Karpas-422 (cell line): Measurements from ENCODE around the gene RFX2. TPM values are rescaled to one million over a fixed set of nuclear protein-coding genes. Genes with fewer than 3 reads are reported as not detected.

ENCODE experiments used
- DNase-seq: peaks from one replicate; pipeline ENCODE4 v3.0.0-alpha.2; 2015
- H2AFZ ChIP-seq: fragments of 200-600 bp; sonication (generic); 2 replicates; pipeline ENCODE4 v1.6.1; 2014; ENCODE audit warnings: antibody characterized with exemption, low read length, mixed read lengths
- H3K27ac ChIP-seq: fragments of 200-600 bp; sonication (generic); 2 replicates; pipeline ENCODE4 v1.5.1; 2014; ENCODE audit warnings: mild to moderate bottlenecking, low read length, moderate library complexity
- H3K27me3 ChIP-seq: fragments of 200-600 bp; sonication (generic); 2 replicates; pipeline ENCODE4 v1.6.1; 2014; ENCODE audit warnings: low read length, mixed read lengths
- H3K36me3 ChIP-seq: fragments of 200-600 bp; sonication (generic); 2 replicates; pipeline ENCODE4 v1.6.1; 2014; ENCODE audit warnings: low read length, mixed read lengths; ENCODE audit not compliant: insufficient read depth
- H3K4me1 ChIP-seq: fragments of 200-600 bp; sonication (generic); 2 replicates; pipeline ENCODE4 v1.6.1; 2014; ENCODE audit warnings: mild to moderate bottlenecking, low read length, mixed read lengths
- H3K4me2 ChIP-seq: fragments of 200-600 bp; sonication (generic); 2 replicates; pipeline ENCODE4 v1.6.1; 2014; ENCODE audit warnings: low read length, low read depth, mild to moderate bottlenecking; ENCODE audit not compliant: poor library complexity, severe bottlenecking
- H3K4me3 ChIP-seq: fragments of 200-600 bp; sonication (generic); 2 replicates; pipeline ENCODE4 v1.5.1; 2014; ENCODE audit warnings: mild to moderate bottlenecking, antibody characterized with exemption, low read length, mixed read lengths
- H3K79me2 ChIP-seq: fragments of 200-600 bp; sonication (generic); 2 replicates; pipeline ENCODE4 v1.6.1; 2014; ENCODE audit warnings: mild to moderate bottlenecking, low read length, mixed read lengths
- H3K9ac ChIP-seq: fragments of 200-600 bp; sonication (generic); 2 replicates; pipeline ENCODE4 v1.6.0; 2014; ENCODE audit warnings: low read length
- H3K9me2 ChIP-seq: fragments of 200-600 bp; sonication (generic), shearing (Covaris generic); replicated peaks from 2 replicates; pipeline ENCODE4 v1.6.0; 2014; ENCODE audit warnings: mild to moderate bottlenecking, low read length, moderate library complexity; ENCODE audit not compliant: insufficient read depth
- H3K9me3 ChIP-seq: fragments of 300-700, 200-600 bp; sonication (generic); 2 replicates; pipeline ENCODE4 v1.6.1; 2014; ENCODE audit warnings: low read length, mixed read lengths
- H4K20me1 ChIP-seq: fragments of 200-600 bp; sonication (generic); 2 replicates; pipeline ENCODE4 v1.6.1; 2014; ENCODE audit warnings: mild to moderate bottlenecking, antibody characterized with exemption, low read length, low read depth; ENCODE audit not compliant: insufficient read depth
- total RNA-seq: library from RNA; depleted of rRNA; stranded (reverse); fragments of >200 nt; shearing (Covaris generic); gene quantifications from 2 replicates; pipeline ENCODE4 v1.2.3, GENCODE V29; 2014; ENCODE audit warnings: low replicate concordance

Gene RFX2
- total RNA-seq, 1 experiment from 2014 or later = 6.4 TPM

DNA sequence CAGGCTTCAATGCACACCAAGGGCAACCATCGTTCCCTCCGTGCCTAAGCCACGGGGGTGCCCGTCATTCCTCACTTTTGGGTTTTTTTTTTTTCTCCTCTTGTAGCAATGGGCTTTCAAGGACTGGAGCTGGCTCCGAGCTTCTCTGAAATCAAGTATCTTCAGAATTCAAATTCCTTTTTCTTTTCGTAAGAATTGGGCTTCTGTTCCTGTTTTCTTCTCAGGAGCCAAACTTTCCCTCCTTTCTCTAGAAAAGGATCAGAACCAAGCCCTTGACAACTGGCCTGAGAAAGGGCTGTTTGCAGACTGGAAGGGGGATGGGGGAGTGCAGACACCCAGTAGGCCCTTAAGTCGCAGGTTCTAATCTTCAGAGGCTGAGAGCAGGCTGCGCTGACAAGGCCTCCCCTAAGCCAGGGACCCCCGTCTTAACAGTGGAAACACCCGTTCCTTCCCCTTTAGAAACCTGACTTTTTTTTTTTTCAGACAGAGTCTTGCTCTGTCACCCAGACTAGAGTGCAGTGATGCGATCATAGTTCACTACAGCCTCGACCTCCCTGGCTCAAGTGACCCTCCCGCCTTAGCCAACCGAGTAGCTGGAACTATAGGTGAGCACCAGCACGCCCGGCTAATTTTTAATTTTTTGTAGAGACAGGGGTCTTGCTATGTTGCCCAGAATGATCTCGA lies 51.6 kb downstream of the RFX2 start:
- DNase-seq = no peak
- no peak overlapping the region for H3K4me3 ChIP-seq
- no peak overlapping the region for H3K27ac ChIP-seq
- H3K9me2 ChIP-seq = no peaks in the 10 kb centered on the region
- H4K20me1 ChIP-seq = no peaks in the 10 kb centered on the region
- H3K4me1 ChIP-seq = no peaks in the 10 kb centered on the region
- no peak overlapping the region for H3K9ac ChIP-seq
- no peaks in the 10 kb centered on the region for H3K9me3 ChIP-seq
- no peaks in the 10 kb centered on the region for H3K36me3 ChIP-seq
- no peaks in the 10 kb centered on the region for H3K79me2 ChIP-seq
- no peak overlapping the region for H3K4me2 ChIP-seq
- H3K27me3 ChIP-seq = no peaks in the 10 kb centered on the region
- no peak overlapping the region for H2AFZ ChIP-seq

DNA sequence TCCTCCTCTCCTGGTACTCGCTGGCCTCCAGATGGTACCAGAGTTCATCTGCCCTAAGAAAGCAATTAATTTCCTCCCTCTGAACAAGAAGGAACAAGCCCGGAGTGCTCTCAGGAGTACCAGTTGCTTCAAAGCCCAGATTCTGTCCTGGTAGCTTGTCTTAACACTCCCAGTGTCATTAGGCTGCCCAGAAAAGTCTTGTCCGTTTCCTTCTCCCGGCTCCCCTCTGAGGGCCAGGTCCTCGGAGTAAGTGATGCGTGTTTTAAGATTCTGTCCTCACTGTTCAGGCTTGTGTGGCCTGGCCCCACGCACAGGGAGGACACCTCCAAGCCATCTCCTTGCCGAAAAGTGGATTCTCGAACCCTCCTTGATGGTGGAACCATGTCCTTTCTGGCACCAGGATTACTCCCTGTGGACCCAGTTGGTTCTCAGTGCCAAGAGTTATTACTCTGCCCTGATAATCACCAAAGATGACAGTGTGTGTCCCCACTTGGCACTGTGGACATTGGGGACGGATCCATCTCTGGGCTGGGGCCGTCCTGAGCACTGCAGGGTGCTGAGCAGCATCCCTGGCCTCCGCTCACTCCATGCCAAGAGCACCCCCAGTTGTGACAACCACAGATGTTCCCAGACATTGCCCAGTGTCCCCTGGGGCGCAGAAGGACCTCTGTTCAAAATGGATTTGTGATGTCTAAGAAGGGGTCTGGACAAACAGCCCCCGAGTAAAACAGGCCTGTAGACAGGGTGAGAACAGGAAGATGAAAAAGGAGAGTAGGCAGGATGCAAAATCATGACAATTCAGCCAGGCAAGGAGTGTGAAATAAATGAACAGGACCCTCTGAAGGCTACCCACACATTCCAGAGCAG lies 52.4 kb downstream of the RFX2 start:
- no peaks in the 10 kb centered on the region for H3K27me3 ChIP-seq
- no peak overlapping the region for H3K4me2 ChIP-seq
- H4K20me1 ChIP-seq = no peaks in the 10 kb centered on the region
- H3K9ac ChIP-seq = no peak overlapping the region
- no peaks in the 10 kb centered on the region for H3K36me3 ChIP-seq
- no peaks in the 10 kb centered on the region for H3K79me2 ChIP-seq
- no peak for DNase-seq
- no peak overlapping the region for H3K27ac ChIP-seq
- H3K4me3 ChIP-seq = no peak overlapping the region
- H3K9me3 ChIP-seq = no peaks in the 10 kb centered on the region
- H3K4me1 ChIP-seq = no peaks in the 10 kb centered on the region
- no peak overlapping the region for H2AFZ ChIP-seq
- H3K9me2 ChIP-seq = no peaks in the 10 kb centered on the region

DNA sequence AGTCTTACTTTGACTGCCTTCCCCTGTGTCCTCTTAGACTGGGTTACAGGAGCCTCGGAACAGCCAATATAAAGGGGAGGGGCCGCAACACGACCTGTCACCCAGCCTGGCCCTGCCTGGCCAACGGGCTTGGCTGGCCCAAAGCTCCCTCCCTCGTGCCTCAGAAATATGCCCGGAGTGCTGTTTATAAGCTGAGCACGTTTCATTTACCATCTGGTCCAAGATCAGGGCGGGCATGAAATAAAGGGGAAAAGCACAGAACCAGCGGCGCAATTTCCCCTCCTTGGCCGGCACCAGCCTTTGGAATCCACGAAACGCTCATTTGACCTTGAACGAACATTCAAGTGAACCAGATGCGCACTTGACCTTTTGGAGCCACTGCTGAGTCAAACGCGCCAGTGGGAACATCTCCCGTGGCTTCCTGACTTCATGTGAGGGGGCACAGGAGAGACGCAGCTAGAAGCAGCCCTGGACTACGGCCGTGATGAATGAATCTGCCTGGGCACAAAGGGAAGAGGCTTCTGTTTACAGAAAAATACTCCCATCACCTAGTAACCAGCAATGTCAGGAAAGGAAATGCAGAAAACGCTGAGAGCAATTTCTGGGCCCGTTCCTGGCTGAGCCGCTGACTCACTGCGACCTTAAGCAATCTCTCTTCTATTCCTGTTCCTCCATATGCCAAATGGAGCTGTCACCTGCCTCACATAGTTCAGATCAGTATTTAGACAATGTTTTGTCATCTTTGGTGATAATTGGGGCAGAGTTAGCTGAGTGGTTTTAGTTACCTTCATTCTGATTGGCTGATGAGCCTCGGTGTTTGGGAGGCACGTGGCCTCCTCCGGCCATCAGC lies 53.3 kb downstream of the RFX2 start:
- H3K4me3 ChIP-seq = no peak overlapping the region
- H3K4me1 ChIP-seq = no peaks in the 10 kb centered on the region
- H3K27me3 ChIP-seq = no peaks in the 10 kb centered on the region
- no peaks in the 10 kb centered on the region for H3K79me2 ChIP-seq
- no peaks in the 10 kb centered on the region for H3K36me3 ChIP-seq
- H3K9me2 ChIP-seq = no peaks in the 10 kb centered on the region
- H3K4me2 ChIP-seq = no peak overlapping the region
- no peak overlapping the region for H3K9ac ChIP-seq
- H2AFZ ChIP-seq = no peak overlapping the region
- DNase-seq = no peak
- H4K20me1 ChIP-seq = no peaks in the 10 kb centered on the region
- no peak overlapping the region for H3K27ac ChIP-seq
- no peaks in the 10 kb centered on the region for H3K9me3 ChIP-seq

DNA sequence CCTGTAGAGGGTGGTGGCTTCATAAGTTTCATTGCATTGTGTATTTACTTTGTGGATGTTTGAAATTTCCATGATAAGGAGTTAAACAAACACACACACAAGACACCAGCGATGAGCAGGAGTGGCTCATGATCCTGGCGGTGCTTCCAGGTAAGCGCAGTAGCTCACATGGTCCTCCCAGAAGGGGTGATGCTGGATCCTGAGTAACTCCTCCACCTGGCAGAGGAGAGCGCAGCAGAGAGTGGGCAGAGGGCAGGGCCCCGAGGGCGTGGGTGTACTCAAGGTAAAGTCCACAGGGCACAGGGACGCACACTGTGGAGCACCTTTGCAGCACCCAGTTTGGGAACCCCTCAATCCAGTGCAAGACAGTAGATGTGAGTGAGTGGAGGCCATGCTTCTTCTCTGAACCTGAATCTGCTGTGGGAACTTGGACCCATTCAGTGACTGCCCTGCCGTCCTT lies 54.0 kb downstream of the RFX2 start:
- Histone ChIP-seq H3K27ac (no peak overlapping the region), H4K20me1 (no peaks in the 10 kb centered on the region), H3K9ac (no peak overlapping the region), H3K27me3 (no peaks in the 10 kb centered on the region), H3K4me2 (no peak overlapping the region), H3K4me3 (no peak overlapping the region), H3K9me2 (no peaks in the 10 kb centered on the region), H2AFZ (no peak overlapping the region), H3K36me3 (no peaks in the 10 kb centered on the region), H3K9me3 (no peaks in the 10 kb centered on the region), H3K4me1 (no peaks in the 10 kb centered on the region), H3K79me2 (no peaks in the 10 kb centered on the region)
- DNase-seq = no peak

GRCh38 chr19:6055013-6055795 lies 55.1 kb downstream of the RFX2 start:
- Histone ChIP-seq H3K36me3 (no peaks in the 10 kb centered on the region), H3K4me1 (no peaks in the 10 kb centered on the region), H2AFZ (no peak overlapping the region), H3K27me3 (no peaks in the 10 kb centered on the region), H3K27ac (no peak overlapping the region), H3K79me2 (no peaks in the 10 kb centered on the region), H3K4me2 (no peak overlapping the region), H3K9me2 (no peaks in the 10 kb centered on the region), H4K20me1 (no peaks in the 10 kb centered on the region), H3K9ac (no peak overlapping the region), H3K4me3 (no peak overlapping the region), H3K9me3 (no peaks in the 10 kb centered on the region)
- no peak for DNase-seq

GRCh38 chr19:6048793-6049405 lies 61.4 kb downstream of the RFX2 start:
- Histone ChIP-seq H3K79me2 (no peaks in the 10 kb centered on the region), H4K20me1 (no peaks in the 10 kb centered on the region), H3K27me3 (no peaks in the 10 kb centered on the region), H3K36me3 (no peaks in the 10 kb centered on the region), H3K4me2 (no peak overlapping the region), H3K9me2 (no peaks in the 10 kb centered on the region), H3K9me3 (no peaks in the 10 kb centered on the region), H2AFZ (no peak overlapping the region), H3K9ac (no peak overlapping the region), H3K27ac (no peak overlapping the region), H3K4me1 (no peaks in the 10 kb centered on the region), H3K4me3 (no peak overlapping the region)
- peak; percentile 89 for DNase-seq

DNA sequence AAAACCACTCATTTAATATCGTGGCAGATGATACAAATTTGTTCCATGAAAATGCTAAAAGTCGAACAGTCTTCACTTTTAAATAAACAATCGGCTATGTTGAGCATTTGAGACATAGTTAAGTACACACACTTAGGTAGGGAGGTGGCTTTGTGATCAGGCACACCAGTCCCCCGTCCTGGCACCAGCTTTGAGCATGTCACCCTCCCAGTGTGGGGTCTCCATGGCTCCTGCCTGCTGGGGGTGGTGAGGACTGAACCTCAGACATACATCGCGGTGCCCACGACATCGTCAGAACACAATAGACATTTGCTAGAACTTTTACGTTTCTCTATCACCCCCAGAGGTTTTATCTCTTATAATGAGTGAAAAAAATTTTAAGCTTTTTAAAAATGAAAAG lies 62.0 kb downstream of the RFX2 start:
- no peaks in the 10 kb centered on the region for H4K20me1 ChIP-seq
- H3K79me2 ChIP-seq = no peaks in the 10 kb centered on the region
- H2AFZ ChIP-seq = no peak overlapping the region
- no peaks in the 10 kb centered on the region for H3K9me3 ChIP-seq
- no peaks in the 10 kb centered on the region for H3K36me3 ChIP-seq
- no peak for DNase-seq
- H3K9me2 ChIP-seq = no peaks in the 10 kb centered on the region
- no peak overlapping the region for H3K4me3 ChIP-seq
- H3K4me1 ChIP-seq = no peaks in the 10 kb centered on the region
- H3K4me2 ChIP-seq = no peak overlapping the region
- no peak overlapping the region for H3K9ac ChIP-seq
- no peaks in the 10 kb centered on the region for H3K27me3 ChIP-seq
- no peak overlapping the region for H3K27ac ChIP-seq
